Gastrocnemius medialis (tissue), 4 donors: Measurements from ENCODE around the gene TBC1D5.

Experiments
- POLR2A ChIP-seq, 2 donors: fragments of 450-650 bp; IDR thresholded peaks; one replicate each; pipeline ENCODE4 v1.6.1; 2017; ENCODE audit warnings: antibody characterized with exemption in 2 of 2, mild to moderate bottlenecking in 2 of 2, moderate library complexity in 2 of 2
- TF ChIP-seq, protein P1 (sequence below), 5 experiments: fragments of 450-650 bp in 3 of 5; fragments of 200-600 bp in 2 of 5; sonication (generic) in 2 of 5; IDR thresholded peaks in 4 of 5; conservative IDR thresholded peaks in 1 of 5; 1 replicate in 4 of 5; 2 replicates in 1 of 5; pipeline ENCODE4 v1.5.1; 2016 to 2019; ENCODE audit warnings: antibody characterized with exemption in 5 of 5, mild to moderate bottlenecking in 3 of 5, moderate library complexity in 3 of 5

DNA sequence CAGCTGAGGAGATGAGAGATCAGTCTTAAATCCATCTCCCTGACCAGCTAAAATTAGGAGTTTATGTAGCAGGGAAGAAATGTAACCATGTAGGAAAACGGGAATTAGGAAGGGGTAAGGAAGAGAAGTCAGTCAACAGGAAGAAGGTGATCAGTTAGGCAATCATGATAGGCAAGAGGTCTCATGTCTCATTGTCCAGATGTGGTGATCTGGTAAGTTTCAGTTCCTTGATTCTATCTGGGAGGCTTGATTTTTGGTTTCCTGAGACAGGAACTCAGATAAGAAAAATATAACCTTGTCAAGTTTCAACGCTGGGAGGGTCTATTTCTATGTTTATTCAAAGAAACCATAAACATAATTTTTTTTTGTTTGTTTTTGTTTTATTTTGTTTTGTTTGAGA, 40.3 kb upstream of the TBC1D5 start:
- no peak for TF ChIP-seq POLR2A (IDR thresholded peaks at IDR 0.05)
- TF ChIP-seq, protein P1, sequence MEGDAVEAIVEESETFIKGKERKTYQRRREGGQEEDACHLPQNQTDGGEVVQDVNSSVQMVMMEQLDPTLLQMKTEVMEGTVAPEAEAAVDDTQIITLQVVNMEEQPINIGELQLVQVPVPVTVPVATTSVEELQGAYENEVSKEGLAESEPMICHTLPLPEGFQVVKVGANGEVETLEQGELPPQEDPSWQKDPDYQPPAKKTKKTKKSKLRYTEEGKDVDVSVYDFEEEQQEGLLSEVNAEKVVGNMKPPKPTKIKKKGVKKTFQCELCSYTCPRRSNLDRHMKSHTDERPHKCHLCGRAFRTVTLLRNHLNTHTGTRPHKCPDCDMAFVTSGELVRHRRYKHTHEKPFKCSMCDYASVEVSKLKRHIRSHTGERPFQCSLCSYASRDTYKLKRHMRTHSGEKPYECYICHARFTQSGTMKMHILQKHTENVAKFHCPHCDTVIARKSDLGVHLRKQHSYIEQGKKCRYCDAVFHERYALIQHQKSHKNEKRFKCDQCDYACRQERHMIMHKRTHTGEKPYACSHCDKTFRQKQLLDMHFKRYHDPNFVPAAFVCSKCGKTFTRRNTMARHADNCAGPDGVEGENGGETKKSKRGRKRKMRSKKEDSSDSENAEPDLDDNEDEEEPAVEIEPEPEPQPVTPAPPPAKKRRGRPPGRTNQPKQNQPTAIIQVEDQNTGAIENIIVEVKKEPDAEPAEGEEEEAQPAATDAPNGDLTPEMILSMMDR (IDR thresholded peaks at IDR 0.05 in 4 of 5, conservative IDR thresholded peaks at IDR 0.05 in 1 of 5), result no peak
